CD4-positive, alpha-beta T cell treated with Interleukin-17A for 4 hours (primary cell): Measurements from ENCODE around the gene ZNF518B.
"Not testable (repeated sequence)": the region's sequence is repeated elsewhere in the genome, so short reads cannot be mapped to it uniquely, and the experiment has no call there.

Experiments used
- DNase-seq: peaks from one replicate; pipeline ENCODE4 v3.0.0-alpha.2; 2020; ENCODE audit warnings: mixed read lengths

ZNF518B gene

DNA sequence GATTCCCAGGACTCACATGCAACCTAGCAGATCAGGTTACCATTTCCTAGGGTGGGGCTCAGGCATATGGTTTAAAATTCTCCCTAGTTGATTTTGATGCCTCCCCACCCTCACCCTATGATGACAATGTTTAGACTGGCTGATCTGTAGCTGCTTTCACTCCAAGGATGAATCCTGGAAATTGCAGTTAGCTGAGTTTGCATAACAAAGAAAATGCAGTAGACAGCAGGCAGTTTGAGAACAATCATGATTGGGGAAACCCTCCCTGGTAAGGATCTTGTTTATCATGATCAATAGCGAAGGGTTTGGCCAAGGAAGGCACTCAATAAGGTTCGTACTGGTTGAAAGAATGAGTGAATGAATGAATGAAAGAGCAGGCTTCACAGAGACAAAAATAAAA, 2.1 kb downstream of the ZNF518B start:
- DNase-seq: no peak

DNA sequence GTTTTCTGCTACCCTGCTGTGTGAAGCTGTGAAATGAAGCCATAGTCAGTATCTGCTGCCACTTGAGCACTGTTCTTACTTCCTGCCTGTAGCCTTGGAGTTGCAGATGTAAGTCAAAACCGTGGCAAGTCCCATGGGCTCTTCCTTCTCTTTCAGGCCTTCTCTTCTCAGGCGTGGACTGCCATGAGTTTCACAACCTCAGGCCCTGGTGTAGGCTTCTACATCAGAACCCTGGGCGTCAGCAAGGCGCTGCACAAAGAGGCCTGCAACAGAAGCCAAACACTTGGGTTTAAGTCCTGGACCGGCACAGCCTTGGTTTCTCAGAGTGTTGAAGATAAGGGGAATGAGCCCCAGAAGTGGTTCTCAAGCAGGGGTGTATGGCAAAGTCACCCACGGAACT, 2.5 kb downstream of the ZNF518B start:
- DNase-seq: no peak

DNA sequence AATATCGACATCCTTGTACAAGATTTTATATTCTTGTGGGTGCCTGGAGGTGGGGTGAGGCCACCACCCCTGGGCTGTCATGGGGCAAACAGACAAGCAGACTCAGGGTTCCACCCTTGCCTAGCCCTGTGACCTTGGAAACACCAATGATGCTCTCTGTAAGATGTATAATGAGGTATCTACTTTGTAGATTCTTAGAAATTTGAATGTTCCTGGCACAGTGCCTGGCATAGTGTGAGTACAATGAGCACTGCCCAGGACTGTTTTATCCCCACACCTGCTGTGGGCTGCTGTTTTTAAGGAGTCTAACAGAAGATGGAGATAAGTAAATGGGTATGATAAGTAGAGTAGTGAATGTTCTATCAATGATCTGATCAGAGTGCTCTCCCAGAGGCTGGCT, 3.1 kb downstream of the ZNF518B start:
- no peak for DNase-seq

DNA sequence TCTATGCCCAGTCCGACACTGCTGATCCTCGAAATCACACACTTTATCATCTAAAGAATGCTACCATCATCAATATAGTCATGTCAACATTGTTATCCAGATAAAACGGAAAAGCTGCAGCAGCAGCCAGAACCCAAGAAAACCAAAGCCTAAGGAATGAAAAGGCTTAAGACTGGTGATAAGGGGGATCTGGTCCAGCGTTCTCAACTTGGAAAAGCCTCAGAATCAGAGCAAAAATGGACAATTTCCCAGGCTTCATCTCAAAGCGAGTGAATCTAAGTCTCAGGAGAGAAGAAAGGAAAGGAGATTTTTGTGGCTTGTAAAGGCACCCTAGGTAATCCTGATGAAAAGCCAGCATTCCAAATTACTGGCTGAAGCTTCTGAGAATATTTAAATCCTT, 8.2 kb downstream of the ZNF518B start:
- DNase-seq: no peak

DNA sequence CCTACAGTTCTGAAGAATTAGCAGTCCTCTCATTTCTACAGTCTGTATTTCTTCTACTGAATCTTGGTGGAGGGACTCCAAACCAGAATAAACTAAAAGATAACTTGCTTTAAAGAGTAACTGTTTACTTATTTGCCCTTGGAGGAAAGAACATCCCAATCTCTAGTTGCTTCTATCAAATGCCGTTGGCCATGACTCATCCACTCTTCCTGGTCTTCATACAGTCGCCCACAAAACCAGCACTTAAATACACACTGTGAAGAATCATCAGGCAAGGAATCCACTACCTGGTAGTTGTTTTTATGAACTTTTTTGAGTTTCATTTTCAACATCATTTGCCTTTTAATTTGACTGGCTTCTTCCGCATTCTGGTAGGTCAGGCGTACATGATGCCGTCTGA, 14.2 kb downstream of the ZNF518B start:
- DNase-seq: no peak

DNA sequence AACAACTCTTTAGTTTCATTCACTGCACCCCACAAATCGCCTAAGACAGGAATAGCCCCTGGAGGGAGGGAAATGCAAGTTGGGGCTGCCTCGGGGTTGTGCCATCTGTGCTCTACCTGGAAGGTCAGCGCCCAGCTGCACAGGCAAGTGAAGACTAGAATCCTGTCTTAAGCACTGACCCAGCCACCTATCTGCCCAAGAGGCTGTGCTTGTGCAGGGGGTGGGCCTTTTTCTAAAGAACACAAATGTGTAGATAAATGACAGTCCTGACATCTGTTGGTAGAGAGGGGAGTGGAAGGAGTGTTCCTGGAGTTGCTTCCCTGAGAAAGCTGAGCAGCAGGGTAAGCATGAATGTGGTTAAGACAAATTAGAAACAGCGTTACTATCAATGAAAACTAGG, 15.7 kb downstream of the ZNF518B start:
- no peak for DNase-seq

DNA sequence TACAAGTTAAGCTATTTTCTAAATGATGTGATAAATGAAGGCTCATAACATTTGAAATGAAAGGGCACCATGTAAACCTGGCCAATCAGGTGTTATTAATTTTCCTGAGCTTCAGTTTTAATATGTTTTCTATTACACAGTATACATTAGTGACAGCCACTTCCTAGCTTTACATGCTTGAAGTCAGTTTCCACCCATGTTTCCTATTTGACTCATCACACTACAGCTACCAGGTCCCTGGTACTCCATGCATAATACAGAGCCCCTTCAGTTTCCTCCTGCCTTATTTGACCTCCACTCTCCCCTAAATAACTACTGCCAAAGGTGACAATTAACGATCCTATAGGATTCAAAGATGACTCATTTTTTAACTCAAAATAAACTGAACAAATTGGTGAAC, 18.3 kb downstream of the ZNF518B start:
- DNase-seq: no peak

DNA sequence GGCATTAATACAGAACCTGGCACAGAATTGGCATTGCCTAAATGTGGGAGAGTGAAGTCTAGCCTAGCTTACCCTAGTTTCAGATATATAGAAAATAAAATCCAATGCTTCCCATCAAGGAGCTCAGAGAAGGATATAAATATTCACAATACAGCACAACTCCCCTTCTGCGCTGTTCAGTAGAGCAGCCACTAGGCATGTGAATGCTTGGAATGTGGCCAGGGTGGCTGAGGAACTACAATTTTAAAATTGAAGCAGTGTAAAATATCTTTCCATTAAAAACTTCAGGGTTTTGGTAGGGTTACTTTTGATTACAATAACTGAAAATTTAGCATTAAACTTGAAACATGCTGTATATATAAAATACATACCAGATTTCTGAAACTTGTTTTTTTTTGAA, 19.5 kb downstream of the ZNF518B start:
- DNase-seq: no peak

DNA sequence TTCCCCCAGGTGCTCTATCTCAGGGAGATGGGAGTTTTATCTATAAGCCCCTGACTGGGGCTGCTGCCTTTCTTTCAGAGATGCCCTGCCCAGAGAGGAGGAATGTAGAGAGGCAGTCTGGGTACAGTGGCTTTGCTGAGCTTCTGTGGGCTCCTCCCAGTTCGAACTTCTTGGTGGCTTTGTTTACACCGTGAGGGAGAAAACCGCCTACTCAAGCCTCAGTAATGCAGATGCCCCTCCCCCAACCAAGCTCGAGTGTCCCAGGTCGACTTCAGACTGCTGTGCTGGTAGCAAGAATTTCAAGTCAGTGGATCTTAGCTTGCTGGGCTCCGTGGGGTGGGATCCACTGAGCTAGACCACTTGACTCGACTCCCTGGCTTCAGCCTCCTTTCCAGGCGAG, 29.5 kb downstream of the ZNF518B start:
- not testable (repeated sequence) for DNase-seq

DNA sequence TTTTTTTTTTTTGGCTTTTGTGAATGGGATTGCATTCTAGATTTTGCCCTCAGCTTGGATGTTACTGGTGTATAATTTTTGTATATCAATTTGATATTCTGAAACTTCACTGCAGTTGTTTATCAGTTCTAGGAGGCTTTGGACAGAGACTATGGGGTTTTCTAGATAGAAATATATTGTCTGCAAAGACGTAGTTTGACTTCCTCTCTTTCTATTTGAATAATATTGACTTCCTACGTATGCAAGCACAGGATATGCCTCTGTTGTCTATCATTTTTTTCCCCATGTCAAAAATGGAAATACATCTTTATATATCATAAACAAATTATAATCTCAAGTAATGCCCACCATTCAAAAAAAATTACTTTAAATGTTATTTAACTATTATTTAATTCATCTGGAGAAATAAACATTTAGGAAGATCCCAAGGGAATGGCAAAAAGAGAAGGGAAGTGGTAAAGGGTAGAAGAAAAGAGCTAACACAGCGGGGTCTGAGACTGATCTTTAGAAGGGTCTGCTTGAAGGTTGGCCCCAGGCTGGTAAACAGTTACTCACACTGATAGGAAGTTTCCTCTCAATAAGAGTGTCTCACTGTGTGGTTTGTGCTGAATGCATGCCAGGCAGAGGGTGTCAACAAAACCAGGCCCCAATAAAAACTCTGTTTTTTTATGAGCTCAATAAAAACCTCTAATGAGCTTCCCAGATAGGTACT, 35.7 kb downstream of the ZNF518B start:
- DNase-seq: no peak

DNA sequence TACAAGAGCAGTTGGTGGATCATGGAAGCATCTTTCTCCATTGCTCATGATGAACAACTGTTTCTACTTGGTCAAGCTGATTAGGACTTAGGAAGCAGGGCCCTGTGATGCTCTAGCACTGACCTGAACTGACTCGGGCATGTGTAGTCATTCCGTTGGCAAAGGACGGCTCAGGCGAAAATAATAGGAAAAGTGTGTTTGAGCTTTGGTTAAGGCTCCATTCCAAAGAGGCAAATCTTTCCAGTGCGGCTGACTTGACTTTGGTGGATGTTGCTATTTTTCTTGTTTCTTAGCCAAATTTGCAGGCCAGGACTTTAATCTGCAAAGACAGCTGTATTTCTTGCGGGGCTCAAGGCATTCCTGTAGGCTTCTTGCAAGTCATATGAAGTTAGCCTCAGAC, 39.5 kb downstream of the ZNF518B start:
- DNase-seq: no peak

DNA sequence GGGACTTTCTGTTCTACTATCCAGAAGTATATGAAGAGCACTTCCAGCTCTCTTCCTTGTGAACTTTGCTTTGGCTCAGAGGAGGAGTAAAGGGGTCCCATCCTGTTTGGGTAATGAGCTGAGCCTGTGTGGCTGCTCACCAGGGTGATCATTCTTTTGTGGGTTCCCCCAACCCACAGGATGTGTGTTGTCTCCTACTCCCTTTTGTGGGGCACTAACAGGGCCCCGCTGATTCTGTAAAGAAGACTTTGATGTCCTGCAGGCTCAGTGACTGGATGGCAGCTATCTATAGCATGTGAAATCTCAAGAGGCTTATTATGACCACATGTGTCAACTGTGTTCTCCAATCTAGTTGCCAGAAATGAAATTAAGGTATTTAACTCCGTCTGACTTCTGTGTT, 40.8 kb downstream of the ZNF518B start:
- DNase-seq: no peak

DNA sequence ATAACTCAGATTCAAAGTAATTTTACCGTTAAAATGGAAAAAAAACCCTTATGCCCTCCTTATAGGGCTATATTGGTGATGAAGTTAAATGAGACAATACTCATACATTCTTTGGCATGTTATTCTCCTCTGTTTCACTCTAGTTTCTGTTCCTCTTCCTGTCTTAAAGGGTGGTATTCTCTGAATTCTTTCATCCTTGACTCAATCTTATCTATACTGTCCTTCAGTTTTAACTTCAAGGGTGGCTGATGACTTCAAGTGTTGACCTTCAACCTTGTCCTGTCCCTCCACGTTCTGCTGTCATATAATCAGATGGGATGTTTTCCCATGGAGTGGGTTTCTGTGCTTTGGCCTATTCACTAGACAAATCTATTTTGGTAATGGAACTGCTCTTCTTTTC, 44.0 kb downstream of the ZNF518B start:
- DNase-seq: no peak

DNA sequence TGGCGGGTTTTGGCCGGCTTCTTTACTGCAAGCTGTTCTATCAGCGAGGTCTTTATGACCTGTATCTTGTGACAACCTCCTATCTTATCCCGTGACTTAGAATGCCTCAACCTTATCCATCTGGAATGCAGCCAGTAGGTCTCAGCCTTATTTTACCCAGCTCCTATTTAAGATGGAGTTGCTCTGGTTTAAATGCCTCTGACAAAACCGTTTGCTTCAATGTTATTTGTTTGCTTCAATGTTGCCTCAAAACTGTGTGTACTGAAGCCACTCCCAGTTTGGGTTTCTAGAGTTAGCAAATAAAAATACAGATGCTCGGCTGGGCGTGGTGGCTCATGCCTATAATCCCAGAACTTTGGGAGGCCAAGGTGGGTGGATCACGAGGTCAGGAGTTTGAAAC, 51.6 kb downstream of the ZNF518B start:
- no peak for DNase-seq

DNA sequence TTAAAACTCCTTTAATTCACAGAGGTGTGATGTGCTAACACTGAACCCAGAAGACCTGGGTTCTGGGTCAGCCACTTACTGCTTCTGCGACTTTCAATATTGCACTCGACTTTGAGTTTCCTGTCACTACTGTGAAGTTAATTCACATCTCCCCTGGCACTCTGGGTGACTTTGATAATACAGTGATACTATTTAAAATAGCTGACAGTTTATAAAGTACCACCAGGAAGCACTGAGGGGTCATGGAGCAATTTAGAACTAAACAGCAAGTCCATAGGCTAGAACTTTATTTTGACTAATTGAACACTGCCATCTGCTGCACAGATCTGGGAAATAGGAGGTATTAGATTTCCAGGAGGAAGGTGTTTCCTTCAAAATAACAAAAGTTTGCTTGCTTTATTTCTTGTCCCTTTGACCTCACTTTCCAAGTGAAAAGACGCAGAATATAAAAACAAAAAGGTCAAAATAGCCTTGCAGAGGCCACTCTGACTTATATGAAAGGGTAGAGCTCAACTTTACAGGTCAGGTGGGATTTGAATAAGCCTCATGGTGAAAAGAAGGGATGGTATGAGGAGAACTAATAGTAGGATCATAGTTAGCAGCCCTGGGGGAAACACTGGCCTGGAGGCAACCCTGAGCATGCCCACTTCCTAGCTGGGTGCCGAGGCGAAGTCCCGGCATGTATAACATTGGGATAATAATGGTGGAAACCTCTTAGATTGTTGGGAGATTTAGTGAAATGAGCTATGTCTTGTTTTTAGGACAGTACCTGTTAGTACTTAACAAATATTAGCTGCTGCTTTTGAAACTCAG, 53.4 kb downstream of the ZNF518B start:
- peak; percentile 22 for DNase-seq

DNA sequence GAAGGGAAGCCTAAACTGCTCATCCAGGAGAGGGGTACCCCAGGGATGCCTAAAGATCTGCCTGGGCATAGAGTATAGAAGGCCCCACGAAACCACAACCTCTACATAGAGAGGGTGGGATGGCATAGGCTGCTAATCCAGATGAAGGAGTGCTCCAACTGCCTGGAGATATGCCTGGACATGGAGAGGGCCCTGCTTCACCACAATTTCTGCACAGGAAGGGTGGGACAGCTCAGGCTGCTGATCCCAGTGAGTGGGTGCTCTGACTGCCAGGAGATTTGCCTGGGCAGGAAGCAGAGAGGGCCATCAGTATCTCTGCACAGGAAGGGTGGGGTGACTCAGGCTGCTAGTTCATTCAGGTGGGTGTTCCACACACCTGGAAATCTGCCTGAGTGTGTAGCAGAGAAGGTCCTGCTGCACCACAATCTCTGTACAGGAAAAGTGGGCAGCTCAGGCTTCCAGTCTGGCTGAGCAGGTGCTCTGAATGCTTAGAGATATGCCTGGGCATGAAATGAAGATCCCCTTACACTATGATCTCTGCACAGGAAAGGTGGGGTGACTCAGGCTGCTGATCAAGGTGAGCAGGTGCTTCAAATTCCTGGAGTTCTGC, 61.1 kb downstream of the ZNF518B start:
- no peak for DNase-seq
